ENCODE measurements around the gene OR52N5. TPM values are rescaled to one million over a fixed set of nuclear protein-coding genes. Genes with fewer than 3 reads are reported as not detected.
A peak's percentile ranks its signal among the peaks of the same experiment; 100 is the strongest.

The OR52N5 gene
- total and polyA plus RNA-seq, 2 of the 13 experiments (the other 11 are each of a cell fraction or from before 2014, with no cell fraction given) = not detected

- TF ChIP-seq ZNF616 (CRISPR knock-in tag; IDR thresholded peaks at IDR 0.05; ENCODE audit: low read depth) = no peak
These were observed 8.0 kb upstream of the OR52N5 start, which contains the start of gene OR52N1 (continued) for GRCh38 chr11:5791165-5791564.

- Histone ChIP-seq H3K36me3 (replicated peaks in 1 of 2; ENCODE audit: control insufficient read depth in 1 of 2, insufficient read depth in 2 of 2, low read length in 2 of 2) (no peaks in the 10 kb centered on the region), H3K9ac (ENCODE audit: insufficient read depth, low read depth, low read length) (no peak overlapping the region), H4K20me1 (ENCODE audit: insufficient read depth, low read length) (no peaks in the 10 kb centered on the region), H3K4me3 (replicated peaks in 1 of 3; ENCODE audit: insufficient read depth in 1 of 3, low read depth in 2 of 3, low read length in 3 of 3) (no peak overlapping the region), H3K27ac (ENCODE audit: extremely low read length, insufficient read depth, low read length) (no peak overlapping the region), H3K4me2 (ENCODE audit: low read depth, low read length) (no peak overlapping the region), H3K27me3 (ENCODE audit: control insufficient read depth in 1 of 2, insufficient read depth in 2 of 2, low read length in 2 of 2) (no peaks in the 10 kb centered on the region), H3K9me3 (ENCODE audit: low read length) (no peaks in the 10 kb centered on the region), H3K4me1 (ENCODE audit: insufficient read depth, low read length) (no peaks in the 10 kb centered on the region), H2AFZ (ENCODE audit: low read length) (no peak overlapping the region), H3K79me2 (ENCODE audit: insufficient read depth, low read length) (no peaks in the 10 kb centered on the region)
- POLR2A ChIA-PET = no interaction called here
- CTCF ChIA-PET (ENCODE audit: low intra/inter-chr PET ratio, low total read pairs) = no interaction called here
- 0 out of 2 replicates have a peak, but pooled peaks have one; percentile 2 for TF ChIP-seq CEBPB (IDR thresholded peaks at IDR 0.05; ENCODE audit: borderline replicate concordance, low read depth, low read length)
- no peak for TF ChIP-seq PHF20 (CRISPR knock-in tag; IDR thresholded peaks at IDR 0.05)
- no TSS peak for BruUV-seq (replicated peaks)
- intact Hi-C loops (cut with micrococcal nuclease; ENCODE audit: unreplicated experiment) = no loop called here
- no peak for ATAC-seq
- FAIRE-seq = no peak
- 0% methylated on average over 1 of the region's 1 CpG for WGBS (ENCODE audit: low lambda C conversion rate)
- DNase-seq (ENCODE audit: low spot score) = no peak
- in situ Hi-C loops (cut with HindIII; ENCODE audit: extremely low pct_ligation_motif_present, low pct_unique_long_range_greater_than_20kb) = no loop called here
These were observed 16.1 kb downstream of the OR52N5 start for GRCh38 chr11:5767056-5767455.

GRCh38 chr11:5753943-5754342 is 29.2 kb downstream of the OR52N5 start, which contains the start of gene OR52N4:
OR52N4 (plus strand) TSS chr11:5754243; CDS start chr11:5754741, 498 bp downstream.
- no peak within 1 kb of the TSS for H2AFZ ChIP-seq (ENCODE audit: low read length)
- H3K79me2 ChIP-seq (ENCODE audit: insufficient read depth, low read length) = no peaks in the 10 kb centered on the region
- CTCF ChIA-PET (ENCODE audit: low intra/inter-chr PET ratio, low total read pairs) = no interaction called here
- POLR2A ChIA-PET = no interaction called here
- 3% methylated on average over 1 of the region's 1 CpG for WGBS (ENCODE audit: low lambda C conversion rate)
- BruUV-seq (replicated peaks) = no TSS peak
- no peak within 1 kb of the TSS for H3K9ac ChIP-seq (ENCODE audit: insufficient read depth, low read depth, low read length)
- no peak within 1 kb of the TSS for H3K4me2 ChIP-seq (ENCODE audit: low read depth, low read length)
- no peak for FAIRE-seq
- in situ Hi-C loops (cut with HindIII; ENCODE audit: extremely low pct_ligation_motif_present, low pct_unique_long_range_greater_than_20kb) = no loop called here
- H3K4me1 ChIP-seq (ENCODE audit: insufficient read depth, low read length) = no peaks in the 10 kb centered on the region
- no peak for DNase-seq (ENCODE audit: low spot score)
- no peaks in the 10 kb centered on the region for H3K9me3 ChIP-seq (ENCODE audit: low read length)
- TF ChIP-seq HOMEZ (CRISPR knock-in tag; IDR thresholded peaks at IDR 0.05; ENCODE audit: low read depth) = no peak
- no peak for TF ChIP-seq SP140L (CRISPR knock-in tag; IDR thresholded peaks at IDR 0.05; ENCODE audit: borderline replicate concordance)
- no peak for TF ChIP-seq E2F1 (CRISPR knock-in tag; IDR thresholded peaks at IDR 0.05)
- no peak for TF ChIP-seq KAT2B (IDR thresholded peaks at IDR 0.05; ENCODE audit: borderline replicate concordance, low read depth, low read length)
- no peak for TF ChIP-seq ADNP (CRISPR knock-in tag; IDR thresholded peaks at IDR 0.05)
- no peak for TF ChIP-seq HDAC1 (CRISPR knock-in tag; IDR thresholded peaks at IDR 0.05)
- TF ChIP-seq NCOA2 (CRISPR knock-in tag; IDR thresholded peaks at IDR 0.05) = no peak
- TF ChIP-seq EP300 (IDR thresholded peaks at IDR 0.05; ENCODE audit: low read depth in 2 of 2, low read length in 2 of 2) = no peak
- no peak for TF ChIP-seq EP300 (CRISPR knock-in tag; IDR thresholded peaks at IDR 0.05; ENCODE audit: borderline replicate concordance)
- no peak for TF ChIP-seq NR2F2 (IDR thresholded peaks at IDR 0.05; ENCODE audit: borderline replicate concordance, low read depth)
- TF ChIP-seq GABPB1 (CRISPR knock-in tag; IDR thresholded peaks at IDR 0.05) = no peak
- TF ChIP-seq HES4 (CRISPR knock-in tag; IDR thresholded peaks at IDR 0.05; ENCODE audit: borderline replicate concordance) = no peak
- no peaks in the 10 kb centered on the region for H3K36me3 ChIP-seq (replicated peaks in 1 of 2; ENCODE audit: control insufficient read depth in 1 of 2, insufficient read depth in 2 of 2, low read length in 2 of 2)
- no peak for ATAC-seq
- intact Hi-C loops (cut with micrococcal nuclease; ENCODE audit: unreplicated experiment) = no loop called here
- no peak within 1 kb of the TSS for H3K27ac ChIP-seq (ENCODE audit: extremely low read length, insufficient read depth, low read length)
- no peaks in the 10 kb centered on the region for H3K27me3 ChIP-seq (ENCODE audit: control insufficient read depth in 1 of 2, insufficient read depth in 2 of 2, low read length in 2 of 2)
- no peak within 1 kb of the TSS for H3K4me3 ChIP-seq (replicated peaks in 1 of 3; ENCODE audit: insufficient read depth in 1 of 3, low read depth in 2 of 3, low read length in 3 of 3)
- H4K20me1 ChIP-seq (ENCODE audit: insufficient read depth, low read length) = no peaks in the 10 kb centered on the region
